ENCODE measurements around the gene COPB2. TPM values are rescaled to one million over a fixed set of nuclear protein-coding genes. Genes with fewer than 3 reads are reported as not detected.
A peak's percentile ranks its signal among the peaks of the same experiment; 100 is the strongest.
"Not testable (repeated sequence)": the region's sequence is repeated elsewhere in the genome, so short reads cannot be mapped to it uniquely, and the experiment has no call there.

The COPB2 gene
- total RNA-seq, 1 experiment from 2014 or later: 156 TPM

DNA sequence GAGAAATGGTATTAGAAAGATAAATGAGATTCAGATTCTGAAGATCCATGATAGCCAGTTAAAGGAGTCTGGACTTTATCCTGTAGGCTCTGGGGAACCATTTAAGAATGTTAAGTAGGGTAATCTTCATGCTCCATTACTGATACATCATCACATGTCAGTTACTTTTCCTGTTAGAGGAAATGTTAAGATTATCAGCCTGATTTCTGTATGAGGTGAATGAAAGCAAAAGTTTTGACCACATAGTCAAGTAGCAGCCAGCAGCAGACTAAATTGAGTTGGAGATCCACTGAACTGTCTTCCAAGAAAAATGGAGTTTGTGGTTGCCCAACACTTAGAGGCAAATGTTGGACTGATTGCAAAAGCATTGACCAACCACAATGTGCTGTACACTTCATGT lies 4.7 kb upstream of the COPB2 start:
- Histone ChIP-seq H3K4me1 (replicated peaks; ENCODE audit: insufficient read depth) (peaks cover 9% of the 10 kb centered on the region), H3K79me2 (ENCODE audit: low read depth) (peaks cover 16% of the 10 kb centered on the region), H3K9me2 (ENCODE audit: insufficient read depth) (no peaks in the 10 kb centered on the region), H3K27ac (no peak overlapping the region), H3K4me2 (no peak overlapping the region), H3K27me3 (ENCODE audit: insufficient read depth, low read depth) (no peaks in the 10 kb centered on the region), H4K20me1 (ENCODE audit: insufficient read depth) (no peaks in the 10 kb centered on the region), H3F3A (ENCODE audit: insufficient read depth, low read depth) (peaks cover 16% of the 10 kb centered on the region), H3K36me3 (ENCODE audit: low read depth) (no peaks in the 10 kb centered on the region), H2AFZ (no peak overlapping the region), H3K9me3 (ENCODE audit: insufficient read depth, low read depth) (no peaks in the 10 kb centered on the region), H3K4me3 (no peak overlapping the region)
- ChIA-PET POLR2A (ENCODE audit: unreplicated experiment) (no interaction called here), CTCF (no interaction called here)
- BruUV-seq (replicated peaks): no TSS peak
- intact Hi-C loops (cut with micrococcal nuclease; ENCODE audit: unreplicated experiment): loop anchor here (5.0 kb wide), 1 partner anchor 33 kb away; no protein-coding TSS in a partner anchor
- TF ChIP-seq, protein P1, sequence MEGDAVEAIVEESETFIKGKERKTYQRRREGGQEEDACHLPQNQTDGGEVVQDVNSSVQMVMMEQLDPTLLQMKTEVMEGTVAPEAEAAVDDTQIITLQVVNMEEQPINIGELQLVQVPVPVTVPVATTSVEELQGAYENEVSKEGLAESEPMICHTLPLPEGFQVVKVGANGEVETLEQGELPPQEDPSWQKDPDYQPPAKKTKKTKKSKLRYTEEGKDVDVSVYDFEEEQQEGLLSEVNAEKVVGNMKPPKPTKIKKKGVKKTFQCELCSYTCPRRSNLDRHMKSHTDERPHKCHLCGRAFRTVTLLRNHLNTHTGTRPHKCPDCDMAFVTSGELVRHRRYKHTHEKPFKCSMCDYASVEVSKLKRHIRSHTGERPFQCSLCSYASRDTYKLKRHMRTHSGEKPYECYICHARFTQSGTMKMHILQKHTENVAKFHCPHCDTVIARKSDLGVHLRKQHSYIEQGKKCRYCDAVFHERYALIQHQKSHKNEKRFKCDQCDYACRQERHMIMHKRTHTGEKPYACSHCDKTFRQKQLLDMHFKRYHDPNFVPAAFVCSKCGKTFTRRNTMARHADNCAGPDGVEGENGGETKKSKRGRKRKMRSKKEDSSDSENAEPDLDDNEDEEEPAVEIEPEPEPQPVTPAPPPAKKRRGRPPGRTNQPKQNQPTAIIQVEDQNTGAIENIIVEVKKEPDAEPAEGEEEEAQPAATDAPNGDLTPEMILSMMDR (conservative IDR thresholded peaks at IDR 0.05): no peak
- no peak for TF ChIP-seq EZH2 (IDR thresholded peaks at IDR 0.05; ENCODE audit: low read depth)
- DNase-seq: no peak

- intact Hi-C loops (cut with micrococcal nuclease; ENCODE audit: unreplicated experiment): loop anchor here (1.0 kb wide), 1 partner anchor 45 kb away; the partner anchor contains the start of gene MRPS22
- H3K9me2 ChIP-seq (ENCODE audit: insufficient read depth): no peaks in the 10 kb centered on the region
- H3K4me3 ChIP-seq: peak overlapping the region; percentile 78
- peak overlapping the region; percentile 65 for H3K4me2 ChIP-seq
- ChIA-PET POLR2A (ENCODE audit: unreplicated experiment) (interaction anchor here (0.5 to 1.0 kb wide), 3 partner anchors 70 to 473 kb away, joined by 4 to 8 read pairs (median 6); no protein-coding TSS in a partner anchor), CTCF (no interaction called here)
- no peaks in the 10 kb centered on the region for H3K27me3 ChIP-seq (ENCODE audit: insufficient read depth, low read depth)
- H3K79me2 ChIP-seq (ENCODE audit: low read depth): peaks cover 67% of the 10 kb centered on the region
- TF ChIP-seq, protein P1 (conservative IDR thresholded peaks at IDR 0.05): no peak
- no peak for TF ChIP-seq EZH2 (IDR thresholded peaks at IDR 0.05; ENCODE audit: low read depth)
- TSS peak; percentile 71 for BruUV-seq (replicated peaks)
- peak overlapping the region; percentile 88 for H3K27ac ChIP-seq
- no peaks in the 10 kb centered on the region for H3K9me3 ChIP-seq (ENCODE audit: insufficient read depth, low read depth)
- peaks cover 20% of the 10 kb centered on the region for H3K4me1 ChIP-seq (replicated peaks; ENCODE audit: insufficient read depth)
- peaks cover 34% of the 10 kb centered on the region for H4K20me1 ChIP-seq (ENCODE audit: insufficient read depth)
- H3F3A ChIP-seq (ENCODE audit: insufficient read depth, low read depth): peaks cover 16% of the 10 kb centered on the region
- no peak for DNase-seq
- H3K36me3 ChIP-seq (ENCODE audit: low read depth): 0 out of 2 replicates have a peak, but pooled peaks cover 4% of the 10 kb centered on the region
- H2AFZ ChIP-seq: peak overlapping the region; percentile 81
Measured at GRCh38 chr3:139388821-139389551, 461 bp downstream of the COPB2 start.

- peak overlapping the region; percentile 65 for H3K4me2 ChIP-seq
- ChIA-PET CTCF (no interaction called here), POLR2A (ENCODE audit: unreplicated experiment) (no interaction called here)
- H3K4me1 ChIP-seq (replicated peaks; ENCODE audit: insufficient read depth): peaks cover 20% of the 10 kb centered on the region
- no TSS peak for BruUV-seq (replicated peaks)
- H3K79me2 ChIP-seq (ENCODE audit: low read depth): peaks cover 74% of the 10 kb centered on the region
- no peak overlapping the region for H3K27ac ChIP-seq
- TF ChIP-seq, protein P1 (conservative IDR thresholded peaks at IDR 0.05): no peak
- TF ChIP-seq EZH2 (IDR thresholded peaks at IDR 0.05; ENCODE audit: low read depth): no peak
- H2AFZ ChIP-seq: no peak overlapping the region
- H3F3A ChIP-seq (ENCODE audit: insufficient read depth, low read depth): peaks cover 21% of the 10 kb centered on the region
- no peaks in the 10 kb centered on the region for H3K9me2 ChIP-seq (ENCODE audit: insufficient read depth)
- no peaks in the 10 kb centered on the region for H3K9me3 ChIP-seq (ENCODE audit: insufficient read depth, low read depth)
- H3K36me3 ChIP-seq (ENCODE audit: low read depth): 0 out of 2 replicates have a peak, but pooled peaks cover 7% of the 10 kb centered on the region
- intact Hi-C loops (cut with micrococcal nuclease; ENCODE audit: unreplicated experiment): no loop called here
- H4K20me1 ChIP-seq (ENCODE audit: insufficient read depth): peaks cover 41% of the 10 kb centered on the region
- H3K27me3 ChIP-seq (ENCODE audit: insufficient read depth, low read depth): no peaks in the 10 kb centered on the region
- DNase-seq: no peak
- H3K4me3 ChIP-seq: peak overlapping the region; percentile 78; the same call in 1 of the 2 replicates
Measured at GRCh38 chr3:139388077-139388476, 1.4 kb downstream of the COPB2 start.

- CTCF ChIA-PET; BruUV-seq (replicated peaks); H3K4me1 ChIP-seq (replicated peaks; ENCODE audit: insufficient read depth); H3K27me3 ChIP-seq (ENCODE audit: insufficient read depth, low read depth); H3K9me3 ChIP-seq (ENCODE audit: insufficient read depth, low read depth); DNase-seq; H3K9me2 ChIP-seq (ENCODE audit: insufficient read depth); H3K27ac ChIP-seq; H2AFZ ChIP-seq; H3K4me2 ChIP-seq; POLR2A ChIA-PET (ENCODE audit: unreplicated experiment); H3F3A ChIP-seq (ENCODE audit: insufficient read depth, low read depth); intact Hi-C loops (cut with micrococcal nuclease; ENCODE audit: unreplicated experiment); H3K4me3 ChIP-seq: not testable (repeated sequence)
- Histone ChIP-seq H3K36me3 (ENCODE audit: low read depth) (peaks cover 44% of the 10 kb centered on the region), H4K20me1 (ENCODE audit: insufficient read depth) (peaks cover 73% of the 10 kb centered on the region), H3K79me2 (ENCODE audit: low read depth) (peaks cover 59% of the 10 kb centered on the region)
Measured at GRCh38 chr3:139382291-139382690, 7.2 kb downstream of the COPB2 start.
